ENCODE results near the gene ZNF839.
"Not testable (repeated sequence)": the region's sequence is repeated elsewhere in the genome, so short reads cannot be mapped to it uniquely, and the experiment has no call there.

Gene ZNF839

DNA sequence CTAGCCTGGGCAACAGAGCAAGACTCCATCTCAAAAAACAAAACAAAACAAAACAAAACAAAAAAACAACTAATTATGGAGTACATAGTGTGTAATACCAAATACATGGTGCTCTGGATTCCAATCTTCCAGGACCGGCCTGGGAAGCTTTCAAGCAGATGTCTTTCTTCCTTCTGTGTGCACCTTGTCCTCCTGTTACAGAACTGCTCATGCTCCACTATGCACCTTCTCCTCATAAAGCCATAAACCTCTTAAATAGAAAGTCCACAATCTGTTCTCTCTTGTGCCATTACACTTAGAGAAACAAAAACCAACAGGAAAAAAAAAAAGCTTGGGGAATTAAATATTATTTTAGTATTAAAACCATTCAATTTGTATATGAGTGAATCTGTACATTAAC is 27.1 kb upstream of the ZNF839 start:
- DNase-seq (ENCODE audit: extremely low read depth, low read depth) = no peak
- TF ChIP-seq, protein P1, sequence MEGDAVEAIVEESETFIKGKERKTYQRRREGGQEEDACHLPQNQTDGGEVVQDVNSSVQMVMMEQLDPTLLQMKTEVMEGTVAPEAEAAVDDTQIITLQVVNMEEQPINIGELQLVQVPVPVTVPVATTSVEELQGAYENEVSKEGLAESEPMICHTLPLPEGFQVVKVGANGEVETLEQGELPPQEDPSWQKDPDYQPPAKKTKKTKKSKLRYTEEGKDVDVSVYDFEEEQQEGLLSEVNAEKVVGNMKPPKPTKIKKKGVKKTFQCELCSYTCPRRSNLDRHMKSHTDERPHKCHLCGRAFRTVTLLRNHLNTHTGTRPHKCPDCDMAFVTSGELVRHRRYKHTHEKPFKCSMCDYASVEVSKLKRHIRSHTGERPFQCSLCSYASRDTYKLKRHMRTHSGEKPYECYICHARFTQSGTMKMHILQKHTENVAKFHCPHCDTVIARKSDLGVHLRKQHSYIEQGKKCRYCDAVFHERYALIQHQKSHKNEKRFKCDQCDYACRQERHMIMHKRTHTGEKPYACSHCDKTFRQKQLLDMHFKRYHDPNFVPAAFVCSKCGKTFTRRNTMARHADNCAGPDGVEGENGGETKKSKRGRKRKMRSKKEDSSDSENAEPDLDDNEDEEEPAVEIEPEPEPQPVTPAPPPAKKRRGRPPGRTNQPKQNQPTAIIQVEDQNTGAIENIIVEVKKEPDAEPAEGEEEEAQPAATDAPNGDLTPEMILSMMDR (IDR thresholded peaks at IDR 0.05; ENCODE audit: low read depth, low read length, missing control alignments) = no peak
- H3K4me3 ChIP-seq (replicated peaks; ENCODE audit: low read depth, low read length) = no peak overlapping the region

DNA sequence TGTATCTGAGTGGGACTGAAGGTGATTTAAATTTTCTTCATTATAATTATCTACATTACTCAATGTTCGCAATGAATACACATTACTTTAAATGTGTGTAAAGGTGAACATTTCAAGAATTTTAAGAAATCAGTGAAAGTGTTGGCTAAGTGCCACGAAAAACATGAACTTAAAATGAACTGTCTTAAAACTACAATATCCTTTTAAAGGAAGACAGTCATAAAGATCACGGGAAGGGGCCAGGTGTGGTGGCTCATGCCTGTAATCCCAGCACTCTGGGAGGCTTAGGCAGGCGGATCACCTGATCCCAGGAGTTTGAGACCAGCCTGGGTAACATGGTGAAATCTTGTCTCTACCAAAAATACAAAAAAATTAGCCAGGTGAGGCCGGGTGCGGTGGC is 25.8 kb upstream of the ZNF839 start:
- H3K4me3 ChIP-seq (replicated peaks; ENCODE audit: low read depth, low read length) = no peak overlapping the region
- TF ChIP-seq, protein P1 (IDR thresholded peaks at IDR 0.05; ENCODE audit: low read depth, low read length, missing control alignments) = no peak
- DNase-seq (ENCODE audit: extremely low read depth, low read depth) = no peak

DNA sequence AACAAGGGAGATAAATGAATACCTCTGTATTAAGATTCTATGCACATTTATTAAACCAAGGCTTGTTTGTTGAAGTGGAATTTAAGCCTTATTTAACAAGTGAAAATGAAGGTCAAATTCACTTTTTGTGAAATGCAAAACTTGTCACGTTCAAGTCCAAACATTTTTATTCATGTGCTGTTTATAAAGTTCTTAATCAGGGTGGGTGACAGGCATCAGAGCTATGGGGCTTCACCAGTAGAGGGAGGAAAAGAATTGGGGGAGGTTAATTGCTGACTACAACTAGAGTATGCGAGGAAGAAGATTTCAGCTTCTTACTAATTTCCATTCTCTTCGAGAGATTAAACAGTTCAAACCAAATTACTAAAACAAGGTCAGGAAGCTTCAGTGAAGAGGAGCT is 24.3 kb upstream of the ZNF839 start:
- TF ChIP-seq, protein P1 (IDR thresholded peaks at IDR 0.05; ENCODE audit: low read depth, low read length, missing control alignments) = peak; percentile 35
- DNase-seq (ENCODE audit: extremely low read depth, low read depth) = no peak
- no peak overlapping the region for H3K4me3 ChIP-seq (replicated peaks; ENCODE audit: low read depth, low read length)

DNA sequence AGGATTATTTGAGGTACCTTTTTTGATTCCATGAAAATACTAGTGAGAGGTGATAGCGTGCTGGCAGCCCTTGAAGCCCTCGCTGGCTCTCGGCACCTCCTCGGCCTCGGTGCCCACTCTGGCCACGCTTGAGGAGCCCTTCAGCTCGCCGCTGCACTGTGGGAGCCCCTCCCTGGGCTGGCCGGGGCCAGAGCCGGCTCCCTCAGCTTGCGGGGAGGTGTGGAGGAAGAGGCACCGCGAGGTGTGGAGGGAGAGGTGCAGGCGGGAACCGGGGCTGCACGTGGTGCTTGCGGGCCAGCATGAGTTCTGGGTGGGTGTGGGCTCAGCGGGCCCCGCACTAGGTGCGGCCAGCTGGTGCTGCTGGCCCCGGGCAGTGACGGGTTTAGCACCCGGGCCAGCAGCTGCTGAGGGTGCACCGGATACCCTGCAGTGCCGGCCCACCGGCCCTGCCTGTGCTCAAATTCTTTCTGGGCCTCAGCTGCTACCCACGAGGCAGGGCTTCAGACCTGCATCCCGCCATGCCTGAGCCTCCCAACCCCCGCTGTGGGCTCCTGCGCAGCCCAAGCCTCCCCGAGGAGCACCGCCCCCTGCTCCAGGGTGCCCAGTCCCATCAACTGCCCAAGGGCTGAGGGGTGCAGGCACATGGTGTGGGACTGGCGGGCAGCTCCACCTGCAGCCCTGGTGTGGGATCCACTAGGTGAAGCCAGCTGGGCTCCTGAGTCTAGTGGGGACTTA is 21.9 kb upstream of the ZNF839 start:
- TF ChIP-seq, protein P1 (IDR thresholded peaks at IDR 0.05; ENCODE audit: low read depth, low read length, missing control alignments) = no peak
- no peak for DNase-seq (ENCODE audit: extremely low read depth, low read depth)

DNA sequence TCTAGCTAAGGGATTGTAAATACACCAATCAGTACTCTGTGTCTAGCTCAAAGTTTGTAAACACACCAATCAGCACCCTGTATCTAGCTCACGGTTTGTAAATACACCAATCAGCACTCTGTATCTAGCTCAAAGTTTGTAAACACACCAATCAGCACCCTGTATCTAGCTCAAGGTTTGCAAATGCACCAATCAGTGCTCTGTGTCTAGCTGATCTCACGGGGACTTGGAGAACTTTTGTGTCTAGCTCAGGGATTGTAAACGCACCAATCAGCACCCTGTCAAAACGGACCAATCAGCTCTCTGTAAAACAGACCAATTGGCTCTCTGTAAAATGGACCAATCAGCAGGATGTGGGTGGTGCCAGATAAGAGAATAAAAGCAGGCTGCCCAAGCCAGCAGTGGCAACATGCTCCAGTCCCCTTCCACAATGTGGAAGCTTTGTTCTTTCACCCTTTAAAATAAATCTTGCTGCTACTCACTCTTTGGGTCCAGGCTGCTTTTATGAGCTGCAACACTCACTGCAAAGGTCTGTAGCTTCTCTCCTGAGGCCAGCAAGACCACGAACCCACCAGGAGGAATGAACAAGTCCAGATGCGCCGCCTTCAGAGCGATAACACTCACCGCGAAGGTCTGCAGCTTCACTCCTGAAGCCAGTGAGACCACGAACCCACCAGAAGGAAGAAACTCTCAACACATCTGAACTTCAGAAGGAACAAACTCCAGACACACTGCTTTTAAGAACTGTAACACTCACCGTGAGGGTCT is 21.1 kb upstream of the ZNF839 start:
- not testable (repeated sequence) for DNase-seq (ENCODE audit: extremely low read depth, low read depth); H3K4me3 ChIP-seq (replicated peaks; ENCODE audit: low read depth, low read length)

More for the DNA sequence above, 21.9 kb upstream of the ZNF839 start:
- H3K4me3 ChIP-seq (replicated peaks; ENCODE audit: low read depth, low read length) = no peak overlapping the region

DNA sequence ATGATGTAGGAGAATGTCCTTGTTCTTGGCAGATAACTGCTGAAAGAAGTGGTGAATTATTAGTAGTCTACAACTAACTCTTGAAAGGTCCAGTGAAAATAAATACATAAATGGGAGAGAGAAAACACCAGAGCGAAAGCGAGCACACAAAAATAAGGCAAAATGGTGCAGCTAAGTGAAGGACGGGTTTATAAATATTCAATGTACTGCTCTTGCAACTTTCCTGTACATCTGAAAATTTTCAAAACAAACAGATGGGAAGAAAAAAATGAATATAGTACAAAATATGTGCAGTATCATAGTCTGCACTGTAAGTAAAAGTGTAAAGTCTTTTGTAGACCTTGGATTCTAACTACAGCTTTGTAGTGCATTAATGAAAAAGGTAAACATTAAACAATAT is 15.9 kb upstream of the ZNF839 start:
- no peak for DNase-seq (ENCODE audit: extremely low read depth, low read depth)
- H3K4me3 ChIP-seq (replicated peaks; ENCODE audit: low read depth, low read length) = no peak overlapping the region; the same call in 1 of the 2 replicates
- TF ChIP-seq, protein P1 (IDR thresholded peaks at IDR 0.05; ENCODE audit: low read depth, low read length, missing control alignments) = no peak
